K562 (cell line): Measurements from ENCODE around the gene CCDC200. TPM values are rescaled to one million over a fixed set of nuclear protein-coding genes. Genes with fewer than 3 reads are reported as not detected.

Experiments used
- CC2D1A ChIP-seq: fragments of 450-650 bp; IDR thresholded peaks from 2 replicates; pipeline ENCODE4 v1.6.1; 2017; ENCODE audit warnings: mild to moderate bottlenecking
- COPS2 ChIP-seq: fragments of 450-650 bp; conservative IDR thresholded peaks from 2 replicates; pipeline ENCODE4 v1.6.1; 2016; ENCODE audit warnings: mild to moderate bottlenecking, moderate library complexity
- DPF2 ChIP-seq: fragments of 450-650 bp; IDR thresholded peaks from 2 replicates; pipeline ENCODE4 v1.6.1; 2016
- ETS2 ChIP-seq: IDR thresholded peaks from 2 replicates; pipeline ENCODE4 v1.6.1; 2016; ENCODE audit warnings: borderline replicate concordance, missing genetic modification characterization, mild to moderate bottlenecking, moderate library complexity, missing compliant biosample characterization; ENCODE audit not compliant: poor library complexity, severe bottlenecking
- FOXA1 ChIP-seq: fragments of 450-650 bp; IDR thresholded peaks from 2 replicates; pipeline ENCODE4 v1.6.1; 2016; ENCODE audit warnings: mild to moderate bottlenecking, borderline replicate concordance
- KHSRP ChIP-seq: fragments of 450-650 bp; IDR thresholded peaks from 2 replicates; pipeline ENCODE4 v1.6.1; 2017
- LEF1 ChIP-seq: fragments of 450-650 bp; IDR thresholded peaks from 2 replicates; pipeline ENCODE4 v1.6.1; 2016; ENCODE audit warnings: mild to moderate bottlenecking
- NCOA2 ChIP-seq, 2 experiments: fragments of 450-650 bp; IDR thresholded peaks; 2 replicates each; pipeline ENCODE4 v1.6.1; 2018; ENCODE audit warnings: mild to moderate bottlenecking in 2 of 2, moderate library complexity in 1 of 2; ENCODE audit not compliant: partially characterized antibody in 2 of 2
- POLR2AphosphoS2 ChIP-seq: IDR thresholded peaks from 2 replicates; pipeline ENCODE4 v1.6.1; 2012; ENCODE audit warnings: low read length, improper control_type of control experiment
- STAT5A ChIP-seq: IDR thresholded peaks from 2 replicates; pipeline ENCODE4 v1.6.1; 2012; ENCODE audit warnings: low read length, inconsistent platforms, borderline replicate concordance
- ZBTB1 ChIP-seq: sonication (generic); formaldehyde crosslinking; IDR thresholded peaks from 2 replicates; pipeline ENCODE4 v1.8.1; 2023; ENCODE audit warnings: missing genetic modification reagents, low read depth, mild to moderate bottlenecking, borderline replicate concordance
- ZC3H11A ChIP-seq: IDR thresholded peaks from 2 replicates; pipeline ENCODE4 v1.6.1; 2012; ENCODE audit warnings: low read depth, low read length, improper control_type of control experiment
- polyA plus RNA-seq, 8 experiments: library from polyadenylated mRNA; depleted of rRNA in 4 of 8; stranded (reverse) in 5 of 8; unstranded in 3 of 8; fragments of >200 nt; fragmentation: Nextera tagmentation in 2 of 8; fragmentation: Illumina TruSeq in 1 of 8; extraction: Ambion mirVana in 2 of 8; extraction: Trizol in 1 of 8; gene quantifications; 2 replicates each; pipeline versions ENCODE4 v1.2.1 to v1.2.3, GENCODE V29; 2011 to 2014; ENCODE audit warnings: inconsistent platforms in 1 of 8, missing spikeins in 1 of 8
- total RNA-seq, 7 experiments: library from RNA; depleted of rRNA in 6 of 7; stranded (reverse); fragments of >200 nt in 6 of 7; fragmentation: Illumina TruSeq in 2 of 7; extraction: Trizol in 2 of 7; gene quantifications; 2 replicates each; pipeline versions ENCODE4 v1.2.1 to v1.2.3, GENCODE V29; 2011 to 2021; ENCODE audit warnings: low replicate concordance in 1 of 7
- TF ChIP-seq, protein P1 (sequence below): fragments of 250-450 bp; sonication (Bioruptor Pico); IDR thresholded peaks from 2 replicates; pipeline ENCODE4 v1.5.0; 2021
- TF ChIP-seq, protein P2 (sequence below): fragments of 450-650 bp; IDR thresholded peaks from one replicate; pipeline ENCODE4 v1.6.1; 2018; ENCODE audit warnings: mild to moderate bottlenecking, moderate library complexity; ENCODE audit not compliant: partially characterized antibody
- TF ChIP-seq, protein P3 (sequence below): sonication (generic); formaldehyde crosslinking; IDR thresholded peaks from 2 replicates; pipeline ENCODE4 v1.8.1; 2023; ENCODE audit warnings: mild to moderate bottlenecking, missing genetic modification reagents
- TF ChIP-seq, protein P4 (sequence below): fragments of 250-450 bp; sonication (Bioruptor Pico); IDR thresholded peaks from 2 replicates; pipeline ENCODE4 v1.4.0; 2020
- TF ChIP-seq, protein P5 (sequence below): fragments of 250-450 bp; sonication (Bioruptor Pico); IDR thresholded peaks from 2 replicates; pipeline ENCODE4 v1.4.0; 2020

CCDC200 gene
- total and polyA plus RNA-seq, 9 of the 15 experiments (the other 6 are each of a cell fraction or from before 2014, with no cell fraction given), result 0.14 TPM; not detected in 8

DNA sequence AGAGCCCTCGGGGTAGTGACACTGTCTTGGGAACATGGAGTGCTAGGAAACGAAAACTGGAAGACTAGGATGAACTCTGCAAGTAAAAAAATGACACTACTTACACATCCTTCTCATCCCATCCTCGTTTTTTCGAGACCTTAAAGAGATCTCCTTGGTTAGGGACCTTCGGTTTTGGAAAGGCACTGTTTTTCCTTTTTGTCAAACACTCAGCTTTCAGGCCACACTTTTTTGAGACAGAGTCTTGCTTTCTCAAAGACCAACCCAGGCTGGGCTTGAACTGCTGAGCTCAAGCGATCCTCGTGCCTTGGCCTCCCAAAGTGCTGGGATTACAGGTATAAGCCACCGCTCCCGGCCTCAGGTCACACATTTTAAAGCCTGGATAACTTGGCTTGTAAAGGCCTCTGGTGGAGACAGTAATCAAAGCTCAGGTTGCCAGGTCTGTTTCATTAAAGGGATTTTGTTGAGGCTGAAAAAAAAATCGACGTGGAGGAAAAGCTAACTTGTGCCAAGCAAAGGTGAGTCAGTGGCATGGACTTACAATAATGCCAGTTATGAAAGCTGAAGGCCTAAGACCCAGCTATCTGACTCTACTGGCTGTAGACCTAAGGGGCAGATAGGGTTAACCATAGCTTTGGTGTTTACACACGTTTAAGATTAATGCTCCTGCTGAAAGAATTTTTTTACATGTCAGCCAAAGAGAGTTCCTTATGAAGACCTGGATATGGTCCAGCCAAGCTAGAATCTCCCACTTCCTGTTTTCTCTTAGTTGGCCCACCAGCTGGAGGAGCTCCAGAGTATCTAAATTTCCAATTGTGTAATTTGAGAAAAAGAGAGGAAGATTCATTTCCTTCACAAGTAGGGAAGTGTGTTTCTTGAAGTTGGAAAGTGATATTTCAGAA lies 56.6 kb downstream of the CCDC200 start (continued):
- TF ChIP-seq, protein P1, sequence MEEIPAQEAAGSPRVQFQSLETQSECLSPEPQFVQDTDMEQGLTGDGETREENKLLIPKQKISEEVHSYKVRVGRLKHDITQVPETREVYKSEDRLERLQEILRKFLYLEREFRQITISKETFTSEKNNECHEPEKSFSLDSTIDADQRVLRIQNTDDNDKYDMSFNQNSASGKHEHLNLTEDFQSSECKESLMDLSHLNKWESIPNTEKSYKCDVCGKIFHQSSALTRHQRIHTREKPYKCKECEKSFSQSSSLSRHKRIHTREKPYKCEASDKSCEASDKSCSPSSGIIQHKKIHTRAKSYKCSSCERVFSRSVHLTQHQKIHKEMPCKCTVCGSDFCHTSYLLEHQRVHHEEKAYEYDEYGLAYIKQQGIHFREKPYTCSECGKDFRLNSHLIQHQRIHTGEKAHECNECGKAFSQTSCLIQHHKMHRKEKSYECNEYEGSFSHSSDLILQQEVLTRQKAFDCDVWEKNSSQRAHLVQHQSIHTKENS (CRISPR knock-in tag), result no peak
- TF ChIP-seq CC2D1A (no peak), KHSRP (no peak), COPS2 (no peak), ZC3H11A (no peak), STAT5A (no peak), ZBTB1 (CRISPR knock-in tag) (no peak), DPF2 (peak; percentile 38; the same call in 1 of the 2 replicates), ETS2 (no peak), LEF1 (peak; percentile 65; the same call in 1 of the 2 replicates), NCOA2 (IDR thresholded peaks at IDR 0.05; ENCODE audit: partially characterized antibody in 2 of 2) (no peak), FOXA1 (no peak), POLR2AphosphoS2 (no peak)
- TF ChIP-seq, protein P2, sequence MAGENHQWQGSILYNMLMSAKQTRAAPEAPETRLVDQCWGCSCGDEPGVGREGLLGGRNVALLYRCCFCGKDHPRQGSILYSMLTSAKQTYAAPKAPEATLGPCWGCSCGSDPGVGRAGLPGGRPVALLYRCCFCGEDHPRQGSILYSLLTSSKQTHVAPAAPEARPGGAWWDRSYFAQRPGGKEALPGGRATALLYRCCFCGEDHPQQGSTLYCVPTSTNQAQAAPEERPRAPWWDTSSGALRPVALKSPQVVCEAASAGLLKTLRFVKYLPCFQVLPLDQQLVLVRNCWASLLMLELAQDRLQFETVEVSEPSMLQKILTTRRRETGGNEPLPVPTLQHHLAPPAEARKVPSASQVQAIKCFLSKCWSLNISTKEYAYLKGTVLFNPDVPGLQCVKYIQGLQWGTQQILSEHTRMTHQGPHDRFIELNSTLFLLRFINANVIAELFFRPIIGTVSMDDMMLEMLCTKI, result no peak
- TF ChIP-seq, protein P3, sequence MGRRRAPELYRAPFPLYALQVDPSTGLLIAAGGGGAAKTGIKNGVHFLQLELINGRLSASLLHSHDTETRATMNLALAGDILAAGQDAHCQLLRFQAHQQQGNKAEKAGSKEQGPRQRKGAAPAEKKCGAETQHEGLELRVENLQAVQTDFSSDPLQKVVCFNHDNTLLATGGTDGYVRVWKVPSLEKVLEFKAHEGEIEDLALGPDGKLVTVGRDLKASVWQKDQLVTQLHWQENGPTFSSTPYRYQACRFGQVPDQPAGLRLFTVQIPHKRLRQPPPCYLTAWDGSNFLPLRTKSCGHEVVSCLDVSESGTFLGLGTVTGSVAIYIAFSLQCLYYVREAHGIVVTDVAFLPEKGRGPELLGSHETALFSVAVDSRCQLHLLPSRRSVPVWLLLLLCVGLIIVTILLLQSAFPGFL (CRISPR knock-in tag), result no peak; the same call in 1 of the 2 replicates
- TF ChIP-seq, protein P4, sequence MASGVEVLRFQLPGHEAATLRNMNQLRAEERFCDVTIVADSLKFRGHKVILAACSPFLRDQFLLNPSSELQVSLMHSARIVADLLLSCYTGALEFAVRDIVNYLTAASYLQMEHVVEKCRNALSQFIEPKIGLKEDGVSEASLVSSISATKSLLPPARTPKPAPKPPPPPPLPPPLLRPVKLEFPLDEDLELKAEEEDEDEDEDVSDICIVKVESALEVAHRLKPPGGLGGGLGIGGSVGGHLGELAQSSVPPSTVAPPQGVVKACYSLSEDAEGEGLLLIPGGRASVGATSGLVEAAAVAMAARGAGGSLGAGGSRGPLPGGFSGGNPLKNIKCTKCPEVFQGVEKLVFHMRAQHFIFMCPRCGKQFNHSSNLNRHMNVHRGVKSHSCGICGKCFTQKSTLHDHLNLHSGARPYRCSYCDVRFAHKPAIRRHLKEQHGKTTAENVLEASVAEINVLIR (CRISPR knock-in tag), result no peak
- TF ChIP-seq, protein P5, sequence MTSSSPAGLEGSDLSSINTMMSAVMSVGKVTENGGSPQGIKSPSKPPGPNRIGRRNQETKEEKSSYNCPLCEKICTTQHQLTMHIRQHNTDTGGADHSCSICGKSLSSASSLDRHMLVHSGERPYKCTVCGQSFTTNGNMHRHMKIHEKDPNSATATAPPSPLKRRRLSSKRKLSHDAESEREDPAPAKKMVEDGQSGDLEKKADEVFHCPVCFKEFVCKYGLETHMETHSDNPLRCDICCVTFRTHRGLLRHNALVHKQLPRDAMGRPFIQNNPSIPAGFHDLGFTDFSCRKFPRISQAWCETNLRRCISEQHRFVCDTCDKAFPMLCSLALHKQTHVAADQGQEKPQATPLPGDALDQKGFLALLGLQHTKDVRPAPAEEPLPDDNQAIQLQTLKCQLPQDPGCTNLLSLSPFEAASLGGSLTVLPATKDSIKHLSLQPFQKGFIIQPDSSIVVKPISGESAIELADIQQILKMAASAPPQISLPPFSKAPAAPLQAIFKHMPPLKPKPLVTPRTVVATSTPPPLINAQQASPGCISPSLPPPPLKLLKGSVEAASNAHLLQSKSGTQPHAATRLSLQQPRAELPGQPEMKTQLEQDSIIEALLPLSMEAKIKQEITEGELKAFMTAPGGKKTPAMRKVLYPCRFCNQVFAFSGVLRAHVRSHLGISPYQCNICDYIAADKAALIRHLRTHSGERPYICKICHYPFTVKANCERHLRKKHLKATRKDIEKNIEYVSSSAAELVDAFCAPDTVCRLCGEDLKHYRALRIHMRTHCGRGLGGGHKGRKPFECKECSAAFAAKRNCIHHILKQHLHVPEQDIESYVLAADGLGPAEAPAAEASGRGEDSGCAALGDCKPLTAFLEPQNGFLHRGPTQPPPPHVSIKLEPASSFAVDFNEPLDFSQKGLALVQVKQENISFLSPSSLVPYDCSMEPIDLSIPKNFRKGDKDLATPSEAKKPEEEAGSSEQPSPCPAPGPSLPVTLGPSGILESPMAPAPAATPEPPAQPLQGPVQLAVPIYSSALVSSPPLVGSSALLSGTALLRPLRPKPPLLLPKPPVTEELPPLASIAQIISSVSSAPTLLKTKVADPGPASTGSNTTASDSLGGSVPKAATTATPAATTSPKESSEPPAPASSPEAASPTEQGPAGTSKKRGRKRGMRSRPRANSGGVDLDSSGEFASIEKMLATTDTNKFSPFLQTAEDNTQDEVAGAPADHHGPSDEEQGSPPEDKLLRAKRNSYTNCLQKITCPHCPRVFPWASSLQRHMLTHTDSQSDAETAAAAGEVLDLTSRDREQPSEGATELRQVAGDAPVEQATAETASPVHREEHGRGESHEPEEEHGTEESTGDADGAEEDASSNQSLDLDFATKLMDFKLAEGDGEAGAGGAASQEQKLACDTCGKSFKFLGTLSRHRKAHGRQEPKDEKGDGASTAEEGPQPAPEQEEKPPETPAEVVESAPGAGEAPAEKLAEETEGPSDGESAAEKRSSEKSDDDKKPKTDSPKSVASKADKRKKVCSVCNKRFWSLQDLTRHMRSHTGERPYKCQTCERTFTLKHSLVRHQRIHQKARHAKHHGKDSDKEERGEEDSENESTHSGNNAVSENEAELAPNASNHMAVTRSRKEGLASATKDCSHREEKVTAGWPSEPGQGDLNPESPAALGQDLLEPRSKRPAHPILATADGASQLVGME (CRISPR knock-in tag), result no peak
